T47D (cell line): ENCODE measurements around the gene CERS2.
A peak's percentile ranks its signal among the peaks of the same experiment; 100 is the strongest.

Experiments
- DNase-seq, 2 experiments: peaks; one replicate each; pipeline versions ENCODE4 v3.0.0 to v3.0.0-alpha.2; 2011 to 2012; ENCODE audit warnings: low read depth in 1 of 2, low spot score in 1 of 2
- JUND ChIP-seq: IDR thresholded peaks from 2 replicates; pipeline ENCODE4 v1.6.1; 2012; ENCODE audit warnings: low read depth
- in situ Hi-C: cut with HindIII; loops from 2 replicates; pipeline ENCODE4 v1.10.0; 2016; ENCODE audit warnings: low sequenced_read_pairs, low pct_unique_long_range_greater_than_20kb

Gene CERS2

GRCh38 chr1:150992626-150993025 lies 18.0 kb upstream of the CERS2 start:
- TF ChIP-seq JUND, result no peak
- DNase-seq, result no peak
- in situ Hi-C loops, result no loop called here

GRCh38 chr1:150987924-150988323 lies 13.3 kb upstream of the CERS2 start:
- DNase-seq, result no peak
- TF ChIP-seq JUND, result no peak
- in situ Hi-C loops, result no loop called here

GRCh38 chr1:150985179-150985825 lies 10.7 kb upstream of the CERS2 start:
- no peak for DNase-seq
- in situ Hi-C loops, result no loop called here
- no peak for TF ChIP-seq JUND

- peak; percentile 67 to 92 for DNase-seq
- TF ChIP-seq JUND, result no peak; the same call in 1 of the 2 replicates
- in situ Hi-C loops, result no loop called here
Observed at GRCh38 chr1:150981805-150982712, 7.4 kb upstream of the CERS2 start, which contains the start of gene ANXA9. Gene ANXA9 (plus strand): TSS chr1:150982292. CDS start chr1:150983106, 814 bp downstream.

GRCh38 chr1:150981177-150981804 lies 6.7 kb upstream of the CERS2 start:
- in situ Hi-C loops, result no loop called here
- no peak for TF ChIP-seq JUND
- DNase-seq, result peak; percentile 87 to 96

- TF ChIP-seq JUND, result no peak
- in situ Hi-C loops, result no loop called here
- DNase-seq, result peak; percentile 74 to 96
Observed at GRCh38 chr1:150979092-150980056, 4.7 kb upstream of the CERS2 start.

- in situ Hi-C loops, result no loop called here
- peak; percentile 89 to 90 for DNase-seq
- no peak for TF ChIP-seq JUND
Observed at GRCh38 chr1:150976879-150977694, 2.5 kb upstream of the CERS2 start.

- in situ Hi-C loops, result no loop called here
- no peak for DNase-seq
- no peak for TF ChIP-seq JUND
Observed at GRCh38 chr1:150976401-150976821, 1.8 kb upstream of the CERS2 start.

GRCh38 chr1:150973836-150974579 lies 627 bp downstream of the CERS2 start:
- DNase-seq, result peak; percentile 38 to 51
- no peak for TF ChIP-seq JUND
- in situ Hi-C loops, result no loop called here

- in situ Hi-C loops, result no loop called here
- no peak for DNase-seq
- TF ChIP-seq JUND, result no peak
Observed at GRCh38 chr1:150973258-150973835, 1.3 kb downstream of the CERS2 start.
